NCI-H1105 (cell line): ENCODE data around the gene GRIA1.

Source experiments
- DNase-seq: peaks from one replicate; lab custom pipeline; 2025; lab: John Stamatoyannopoulos, UW

The GRIA1 gene

DNA sequence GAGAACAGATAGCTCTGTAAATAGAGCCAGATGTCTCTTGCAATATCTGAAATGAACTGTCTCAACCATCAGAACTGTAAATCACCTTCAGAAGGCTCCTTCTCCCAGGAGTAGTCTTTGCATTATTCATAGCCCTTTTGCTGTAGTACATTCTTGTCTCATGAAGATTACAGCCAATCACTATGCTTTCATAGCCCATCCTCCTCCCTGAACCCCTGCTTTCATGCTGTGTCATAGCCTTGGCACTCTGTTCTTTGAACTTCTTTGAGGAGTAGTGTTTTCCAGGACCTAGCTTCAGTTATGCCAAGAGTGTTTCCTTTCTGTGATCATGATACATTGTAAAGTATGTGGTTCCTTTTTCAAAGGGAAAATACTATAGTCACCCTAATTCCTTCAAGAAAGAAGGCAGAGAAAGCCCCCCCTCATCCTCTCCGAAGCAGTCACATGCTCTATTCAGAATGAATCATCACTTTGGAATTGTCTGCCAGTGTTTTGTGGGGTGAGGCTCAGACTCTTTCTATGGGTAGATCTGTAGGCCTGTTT, 61.1 kb downstream of the GRIA1 start:
- DNase-seq = no peak

DNA sequence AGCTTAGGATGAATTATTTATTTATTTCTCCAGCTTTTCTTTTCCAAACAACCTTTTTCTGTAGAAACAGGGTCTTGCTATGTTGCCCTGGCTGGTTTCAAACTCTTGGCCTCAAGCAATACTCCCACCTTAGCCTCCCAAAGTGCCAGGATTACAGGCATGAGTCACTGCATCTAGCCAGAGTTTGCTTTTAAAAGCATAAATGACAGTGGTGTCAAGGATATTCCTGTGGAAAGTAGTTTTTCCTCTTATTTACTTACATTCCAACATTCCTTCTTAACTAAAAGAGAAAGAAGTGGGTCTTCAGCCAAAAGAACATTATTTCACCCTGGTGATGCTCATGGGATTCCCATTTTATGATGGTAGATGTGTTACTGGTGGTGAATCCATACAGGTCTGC, 62.4 kb downstream of the GRIA1 start:
- no peak for DNase-seq

DNA sequence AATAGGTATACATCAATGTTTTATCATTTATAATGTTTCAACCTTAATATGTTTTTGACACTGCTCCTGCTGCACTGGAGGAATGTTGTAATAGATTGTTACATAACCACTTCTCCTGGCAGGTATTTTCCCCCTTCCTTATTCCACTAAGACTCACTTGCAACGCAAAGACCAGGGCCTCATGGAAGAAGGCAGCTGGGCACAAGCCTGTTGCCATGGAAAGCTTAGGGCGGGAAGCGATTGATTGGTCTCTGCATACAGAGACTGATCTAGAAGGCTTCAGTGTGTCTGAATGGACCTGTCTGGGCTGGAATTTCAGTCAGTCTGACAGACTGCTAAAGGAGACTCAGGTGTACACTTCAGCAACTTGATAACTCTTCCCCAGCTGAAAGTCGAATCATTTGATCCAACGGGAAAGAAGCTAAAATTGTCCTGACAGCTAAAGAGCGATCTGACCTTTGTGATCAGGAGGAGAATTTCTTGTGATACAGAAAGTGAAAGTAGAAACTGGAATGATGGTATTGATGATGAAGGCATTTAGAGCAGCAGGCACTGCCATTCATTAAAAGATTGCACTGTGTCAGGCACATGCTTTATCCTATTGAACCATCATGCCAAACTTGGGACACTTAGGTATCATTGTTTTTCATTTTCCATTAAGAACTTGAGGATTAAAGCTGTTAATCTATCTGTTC, 65.1 kb downstream of the GRIA1 start:
- DNase-seq = no peak

DNA sequence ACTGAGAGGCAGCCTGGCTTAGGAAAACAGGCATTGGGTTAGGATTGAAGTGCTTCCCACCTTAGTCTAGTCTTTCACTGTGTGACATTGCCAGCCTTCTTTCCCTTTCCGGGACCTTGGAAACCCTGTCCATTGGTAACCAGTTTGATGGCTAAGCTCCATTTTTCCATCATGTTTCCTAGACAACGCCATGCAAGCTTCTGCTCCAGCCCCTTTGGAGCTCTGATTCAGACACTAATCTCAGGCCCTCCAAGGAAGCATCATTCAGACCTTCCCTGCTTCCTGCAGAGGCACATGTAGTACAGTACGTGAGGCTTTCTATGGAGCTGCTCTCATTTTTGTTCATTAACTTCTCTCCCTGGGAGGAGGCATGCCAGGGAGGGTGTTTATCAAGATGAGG, 68.5 kb downstream of the GRIA1 start:
- no peak for DNase-seq

DNA sequence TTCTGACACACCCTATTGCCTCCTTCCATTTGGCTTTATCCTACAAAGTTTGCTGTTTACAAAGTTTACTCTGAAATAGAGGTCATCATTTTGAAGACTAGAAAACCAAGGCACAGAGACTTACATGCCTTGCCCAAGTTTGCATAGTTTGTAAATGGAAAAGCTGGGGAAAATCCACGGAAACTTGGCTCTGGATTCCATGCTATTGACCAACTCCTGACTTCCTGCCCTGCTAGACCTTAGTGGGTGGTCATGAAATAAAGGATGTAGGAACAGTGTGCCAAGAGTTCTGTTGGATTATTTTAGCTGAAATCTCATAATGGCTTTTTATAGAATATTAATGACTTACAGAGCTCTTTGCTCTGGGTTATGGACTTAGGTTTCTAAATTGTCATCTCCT, 69.5 kb downstream of the GRIA1 start:
- DNase-seq = no peak

DNA sequence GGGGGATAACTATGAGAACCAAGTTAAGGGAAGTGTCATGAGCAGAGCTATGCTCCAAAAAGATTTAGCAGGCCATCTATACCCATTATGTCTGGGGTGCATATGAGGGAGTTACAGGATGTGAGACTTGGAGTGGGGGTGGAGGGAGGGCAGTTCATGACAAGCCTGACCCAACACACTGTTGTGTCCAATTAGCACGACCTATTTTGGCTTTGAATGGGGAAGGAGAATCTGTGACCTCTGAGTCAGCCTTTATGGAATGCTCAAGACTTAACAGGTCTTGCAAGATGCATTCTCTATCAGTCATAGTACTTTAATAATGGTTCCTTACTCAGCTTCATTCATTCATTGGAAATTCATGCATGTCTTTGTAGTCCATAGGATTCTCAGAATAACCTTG, 71.7 kb downstream of the GRIA1 start:
- DNase-seq = no peak

DNA sequence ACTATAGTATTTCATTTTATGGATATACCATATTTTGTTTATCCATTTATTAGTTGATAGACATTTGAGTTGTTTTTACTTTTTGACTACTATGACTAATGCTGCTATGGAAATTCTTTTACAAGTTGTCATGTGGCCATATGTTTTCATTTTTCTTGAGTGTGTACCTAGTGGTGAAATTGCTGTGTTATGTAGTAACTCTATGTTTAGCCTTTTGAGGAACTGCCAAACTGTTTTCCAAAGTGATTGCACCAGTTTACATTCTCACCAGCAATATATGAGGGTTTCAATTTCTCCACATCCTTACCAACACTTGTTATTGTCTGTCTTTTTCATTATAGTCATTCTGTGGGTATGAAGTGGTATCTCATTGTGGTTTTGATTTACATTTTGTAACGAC, 75.4 kb downstream of the GRIA1 start:
- DNase-seq = no peak

DNA sequence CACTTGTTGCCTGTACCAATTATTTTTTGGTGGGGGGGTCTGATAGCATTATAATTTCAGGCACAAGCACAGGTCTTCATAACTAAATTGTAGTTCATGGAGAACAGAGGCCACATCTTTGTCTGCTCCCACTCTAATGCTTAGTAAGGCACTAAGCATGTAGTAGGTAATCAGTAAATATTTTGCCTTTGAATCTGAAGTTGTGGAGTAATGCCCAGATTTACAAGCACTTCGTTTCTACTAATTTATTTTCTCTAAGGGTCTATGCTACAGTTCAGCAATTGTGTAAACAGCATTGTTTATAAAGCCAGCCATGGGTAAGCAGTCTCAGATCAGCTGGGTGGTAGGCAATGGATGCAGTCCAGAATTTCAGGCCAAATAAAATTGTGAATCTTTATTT, 78.6 kb downstream of the GRIA1 start:
- DNase-seq = no peak

DNA sequence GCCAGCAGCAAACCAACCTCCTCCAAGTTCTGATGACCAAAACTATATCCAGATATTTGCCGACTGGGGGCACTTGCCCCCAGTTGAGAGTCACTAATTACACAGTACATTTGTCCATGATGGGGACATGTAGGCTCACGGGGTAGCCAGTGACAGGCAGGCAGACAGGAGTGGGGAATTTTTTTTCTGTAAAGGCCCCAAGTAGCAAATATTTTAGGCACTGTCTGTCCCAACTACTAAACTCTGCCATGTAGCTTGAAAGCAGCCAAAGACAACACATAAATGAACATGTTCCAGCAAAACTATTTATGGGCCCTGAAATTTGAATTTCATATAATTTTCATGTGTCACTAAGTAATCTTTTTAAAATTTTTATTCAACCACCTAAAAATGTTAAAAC, 80.7 kb downstream of the GRIA1 start:
- no peak for DNase-seq

DNA sequence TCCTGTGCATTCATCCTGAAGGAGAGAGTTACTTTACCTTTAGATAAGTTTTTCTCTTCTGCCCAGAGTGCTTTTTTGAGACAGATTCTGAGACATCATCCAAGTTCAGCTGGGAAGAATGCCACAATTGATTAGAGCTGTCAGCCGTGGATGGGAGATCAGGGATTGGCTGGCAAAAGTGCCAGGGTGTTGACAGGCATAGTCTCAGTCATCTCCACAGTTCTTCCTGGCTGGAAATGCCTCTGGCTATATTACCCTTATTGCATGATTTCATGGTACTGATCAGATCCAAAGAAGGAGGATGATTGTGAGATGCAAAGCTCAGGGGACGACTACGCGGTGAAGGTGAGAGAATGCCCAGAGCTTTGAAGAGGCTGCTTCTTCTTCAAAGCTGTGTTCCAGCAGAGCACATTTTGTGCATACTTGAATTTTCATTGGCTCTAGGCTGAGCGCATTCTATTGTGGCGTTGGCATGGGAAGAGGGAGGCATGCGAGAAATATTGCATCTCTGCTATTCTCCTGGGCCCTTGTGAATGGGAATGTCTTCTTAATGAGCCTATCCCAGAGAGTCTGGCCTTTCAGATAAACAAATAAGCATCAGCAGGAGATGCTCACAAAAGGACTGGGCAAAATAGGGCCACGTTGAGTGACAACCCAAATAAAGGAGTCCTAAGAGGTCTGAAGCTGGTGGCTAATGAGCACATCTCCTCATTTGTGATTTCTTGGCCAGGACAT, 82.1 kb downstream of the GRIA1 start:
- no peak for DNase-seq

DNA sequence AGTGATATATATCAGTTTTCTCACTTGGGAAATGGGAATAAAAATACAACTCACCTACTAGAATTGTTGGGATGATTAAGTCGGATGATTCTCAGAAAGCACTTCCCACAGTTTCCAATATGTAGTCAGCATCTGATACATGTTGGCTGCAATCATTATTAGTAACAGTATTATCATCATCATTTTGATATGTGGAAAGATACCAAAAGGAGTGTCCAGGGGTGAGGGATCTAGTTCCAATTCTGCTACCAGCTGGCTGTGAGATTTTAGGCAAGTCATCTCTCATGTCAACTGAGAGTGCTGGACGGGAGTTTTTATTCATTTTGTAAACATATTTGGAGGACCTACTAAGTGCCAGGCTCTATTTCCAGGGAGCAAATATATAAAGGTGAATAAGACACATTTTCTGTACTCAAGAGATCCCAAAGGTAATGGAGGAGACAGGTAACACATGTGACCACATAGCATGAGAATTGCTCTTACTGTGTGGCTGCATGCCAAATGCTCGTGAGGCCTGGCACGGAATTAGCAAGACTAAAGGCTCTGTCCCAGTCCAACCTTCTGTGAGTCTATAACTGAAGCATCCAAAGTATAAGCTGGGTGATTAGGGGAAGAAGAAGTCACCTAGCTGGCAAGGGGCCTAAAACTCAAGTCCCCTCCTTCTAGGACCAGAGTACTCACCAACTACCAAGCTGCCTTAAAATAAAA, 83.0 kb downstream of the GRIA1 start:
- peak; percentile 4 for DNase-seq

DNA sequence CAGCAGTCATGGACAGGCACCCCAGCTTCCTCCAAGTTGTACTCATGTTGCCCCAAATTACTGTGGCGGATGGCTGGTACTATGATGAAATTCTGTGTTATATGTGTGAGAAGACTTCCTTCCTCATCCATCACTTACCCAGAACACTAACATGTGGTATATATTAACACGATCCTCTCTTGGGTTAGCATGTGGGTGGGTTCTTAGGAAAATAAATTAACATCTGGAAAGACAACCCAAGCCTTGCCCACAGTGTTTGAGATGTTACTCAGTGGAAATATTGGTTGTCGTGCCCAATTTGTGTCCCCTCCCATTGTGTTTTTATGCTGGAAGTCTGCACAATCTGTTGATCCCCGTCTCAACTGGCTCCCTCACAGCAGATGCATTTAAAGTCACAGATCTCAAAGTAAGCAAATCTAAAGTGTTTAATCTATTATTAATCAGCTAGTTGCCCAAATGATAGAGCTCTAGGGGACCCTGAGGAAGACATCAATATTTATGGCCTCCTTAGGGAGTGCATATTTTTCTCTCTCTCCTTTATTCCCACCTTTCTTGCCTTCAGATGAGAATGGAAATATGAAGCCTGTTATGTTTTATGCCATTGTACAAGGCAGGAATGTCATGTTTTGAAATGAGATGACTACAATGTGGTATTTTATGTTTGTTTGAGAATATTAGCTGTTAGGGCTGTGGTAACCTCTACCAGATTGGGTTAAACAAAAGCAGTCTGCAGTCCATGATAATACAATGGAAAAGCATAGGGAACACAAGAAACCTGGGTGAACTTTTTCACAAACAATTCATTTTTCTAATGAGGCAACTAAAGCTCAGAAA, 93.9 kb downstream of the GRIA1 start:
- DNase-seq = no peak

DNA sequence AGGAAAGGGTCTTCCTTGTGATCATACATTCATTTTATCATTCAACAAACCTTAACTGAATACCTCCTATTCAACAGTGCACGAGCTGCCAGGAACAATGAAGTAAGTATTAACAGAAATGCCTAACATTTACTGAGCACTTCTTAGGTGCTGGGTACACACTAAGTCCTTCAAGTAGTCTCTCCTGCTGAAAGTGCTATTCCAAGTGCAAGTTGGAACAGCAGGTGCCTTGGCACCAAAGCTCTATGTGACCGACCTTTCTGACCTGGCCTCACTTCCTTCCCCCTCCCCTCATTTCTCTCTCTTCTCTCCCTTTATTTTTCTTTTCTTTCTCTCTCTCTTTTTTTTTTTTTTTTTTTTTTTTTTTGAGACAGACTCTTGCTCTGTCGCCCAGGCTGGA, 94.5 kb downstream of the GRIA1 start:
- DNase-seq = no peak

DNA sequence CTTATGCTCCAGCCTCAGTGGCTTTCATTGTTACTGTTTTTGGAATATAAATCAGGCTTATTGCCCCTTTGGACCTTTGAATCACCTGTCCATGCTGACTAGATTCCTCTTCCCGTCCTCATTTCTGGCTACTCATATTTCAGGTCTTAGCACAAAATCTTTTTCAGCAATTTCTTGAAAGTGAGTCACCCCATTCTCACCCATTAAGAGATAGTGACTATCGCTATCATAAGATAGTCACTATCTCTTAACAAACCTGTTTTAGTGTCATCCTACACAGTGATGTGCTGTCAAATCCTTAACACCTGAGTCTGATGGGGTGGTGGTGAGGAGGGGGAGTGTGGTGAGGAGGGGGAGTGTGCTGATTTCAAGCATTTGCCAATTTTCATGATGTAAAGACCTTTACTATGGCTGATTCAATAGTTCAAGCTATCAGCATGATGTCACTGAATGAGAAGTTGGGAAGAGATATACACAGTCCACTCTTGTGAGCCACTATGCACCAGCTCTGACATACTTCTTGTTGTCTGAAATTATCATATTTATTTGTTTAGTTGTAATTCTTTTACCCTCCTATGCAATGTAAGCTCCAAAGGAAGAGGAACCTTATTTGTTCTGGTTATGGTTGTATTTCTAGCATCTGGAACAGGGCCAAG, 95.3 kb downstream of the GRIA1 start:
- no peak for DNase-seq

DNA sequence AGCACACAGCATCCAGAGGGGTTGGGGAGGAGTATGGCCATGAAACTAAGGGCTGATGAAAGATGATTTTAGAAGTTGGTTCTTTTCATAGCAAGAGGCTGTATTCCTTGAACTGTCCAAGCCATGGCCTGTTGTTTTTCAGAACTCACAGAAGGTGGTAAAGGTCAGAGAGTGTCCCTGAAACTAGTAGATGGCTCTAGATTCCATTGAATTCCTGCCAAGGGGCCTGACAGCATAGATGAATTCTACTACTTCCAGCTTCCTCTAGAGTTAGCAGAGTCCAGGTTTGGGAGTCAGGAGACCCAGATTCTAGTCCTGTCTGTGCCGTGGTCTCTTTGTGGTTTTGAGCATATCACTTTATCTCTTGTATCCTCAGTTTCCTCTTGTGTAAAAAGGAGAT, 101.6 kb downstream of the GRIA1 start:
- DNase-seq = no peak

DNA sequence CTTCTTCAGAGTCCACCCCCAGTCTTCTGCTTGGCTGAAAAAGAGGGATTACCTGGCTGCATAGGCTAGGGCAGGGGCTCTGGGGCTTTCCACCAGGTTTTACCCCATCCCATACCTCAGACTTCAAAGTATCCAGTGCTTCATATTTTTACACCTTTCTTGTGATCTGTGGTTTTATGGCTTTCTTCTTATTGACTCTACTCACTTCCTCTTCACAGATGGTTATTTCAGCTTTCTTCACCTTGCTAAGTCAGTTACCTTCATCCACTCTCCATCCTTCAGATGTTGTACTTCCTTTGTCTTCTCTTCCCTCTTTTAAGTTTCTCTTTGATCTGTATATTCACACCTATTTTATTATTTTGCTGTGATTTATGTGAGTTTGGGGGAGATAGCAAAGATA, 104.3 kb downstream of the GRIA1 start:
- DNase-seq = no peak

DNA sequence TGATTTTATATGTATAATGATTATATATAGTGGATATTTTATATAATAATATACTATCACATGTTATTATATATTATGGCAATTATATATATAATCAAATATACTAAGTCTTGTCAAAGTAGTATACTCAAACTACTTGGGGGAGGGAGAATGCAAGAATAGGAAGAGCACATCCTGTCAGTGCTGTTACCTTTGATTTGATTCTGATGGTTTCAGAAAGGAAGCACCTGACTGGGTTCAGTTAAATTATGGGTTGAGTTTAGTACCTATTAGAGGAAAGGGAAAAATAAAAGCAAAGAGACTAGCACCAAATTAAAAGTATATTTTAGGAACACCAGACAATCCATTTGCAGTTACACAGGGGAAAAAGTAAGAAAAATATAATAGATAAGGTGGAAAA, 107.6 kb downstream of the GRIA1 start:
- no peak for DNase-seq

DNA sequence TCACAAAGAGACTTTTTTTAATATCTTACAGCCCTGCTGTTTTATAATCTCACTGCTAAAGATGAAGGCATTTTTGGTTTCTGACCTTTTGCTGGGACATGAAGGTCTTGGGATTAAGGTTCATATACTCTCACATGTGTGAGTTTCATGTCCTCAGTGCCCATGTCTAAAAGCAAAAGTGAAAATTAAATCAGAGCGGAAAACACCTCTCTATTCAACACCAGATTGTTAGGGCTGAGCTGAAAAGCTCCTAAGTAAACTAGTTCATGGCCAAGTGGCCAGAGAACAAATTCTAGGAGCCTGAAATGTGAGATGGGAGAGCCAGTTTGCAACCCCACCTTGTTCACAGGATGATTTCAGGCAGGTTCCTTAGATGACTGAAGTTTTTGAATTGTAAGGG, 110.9 kb downstream of the GRIA1 start:
- DNase-seq = no peak

DNA sequence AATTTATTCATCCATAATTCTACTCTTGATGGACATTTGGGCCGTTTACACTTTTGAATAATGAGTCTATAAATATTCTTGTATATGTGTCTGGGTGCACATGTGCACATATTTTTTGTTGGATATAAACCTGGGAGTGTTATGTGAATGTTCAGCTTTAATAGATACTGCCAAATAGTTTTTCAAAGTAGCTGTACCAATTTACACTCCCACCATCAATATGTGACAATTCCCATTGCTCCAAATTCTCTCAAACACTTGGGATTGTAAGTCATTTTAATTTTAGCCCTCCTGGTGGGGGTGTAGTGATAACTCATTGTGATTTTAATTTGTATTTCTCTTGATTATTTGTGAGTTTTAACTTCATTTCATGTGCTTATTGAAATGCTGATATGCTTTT, 114.9 kb downstream of the GRIA1 start:
- DNase-seq = no peak

DNA sequence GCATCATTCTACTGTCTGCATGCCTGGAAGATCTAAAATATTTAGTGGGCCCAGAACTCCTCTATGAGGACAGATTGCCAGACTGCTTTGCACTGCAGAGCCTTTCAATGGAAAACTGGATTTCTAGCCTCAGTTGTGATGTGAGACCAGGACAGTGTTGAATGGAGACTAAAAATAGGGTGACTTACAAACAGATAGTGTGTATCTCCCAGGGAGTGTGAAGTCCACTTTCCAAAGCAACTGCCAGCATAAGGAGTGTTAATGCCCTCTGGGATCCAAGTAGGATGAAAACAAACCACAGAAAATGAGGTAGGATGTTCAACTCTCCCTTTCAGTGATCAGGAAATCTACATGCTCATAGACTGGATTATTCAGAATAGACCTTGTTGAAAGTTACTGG, 119.5 kb downstream of the GRIA1 start:
- DNase-seq = no peak

DNA sequence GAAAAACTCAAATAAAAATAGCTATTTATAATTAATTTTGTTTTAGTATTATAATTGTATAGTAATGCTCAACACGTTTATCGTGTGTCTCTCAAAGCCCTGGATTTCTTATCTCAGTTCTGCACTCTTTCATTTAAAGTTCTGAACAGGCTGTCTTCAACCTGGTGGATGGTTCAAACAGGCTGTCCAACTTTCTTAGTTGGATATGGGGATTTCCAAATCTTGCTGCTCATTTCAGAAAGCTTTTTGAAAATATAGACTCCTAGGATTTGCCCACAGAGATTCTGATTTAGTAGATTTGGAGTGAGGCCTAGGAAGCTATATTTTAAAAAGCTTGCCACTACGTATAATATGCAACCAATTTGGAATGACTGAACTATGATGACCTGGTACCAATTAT, 120.3 kb downstream of the GRIA1 start:
- DNase-seq = no peak

DNA sequence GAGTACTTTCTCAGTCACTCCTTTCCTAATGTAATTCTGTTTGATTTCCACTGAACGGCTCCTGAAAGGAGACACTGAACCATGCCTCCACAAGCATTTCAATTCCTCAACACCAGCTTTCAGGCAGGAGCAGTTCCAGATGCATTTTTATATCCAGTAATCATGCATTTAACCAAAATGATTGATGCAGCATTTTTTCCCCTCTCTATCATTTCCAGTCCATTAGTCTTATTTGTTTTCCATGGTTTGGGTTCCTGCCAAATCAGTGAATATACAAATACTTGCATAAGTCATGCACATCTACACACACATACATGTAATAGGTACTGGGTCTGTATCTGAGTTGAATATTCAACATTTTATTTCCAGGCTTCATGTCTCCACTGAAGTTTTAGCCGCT, 122.7 kb downstream of the GRIA1 start:
- peak; percentile 33 for DNase-seq
